Transverse colon (tissue), 4 donors: ENCODE data around the gene PDE12.

Source experiments
- EP300 ChIP-seq: sonication (generic); formaldehyde crosslinking; IDR thresholded peaks from one replicate; pipeline ENCODE4 v1.6.1; 2017; ENCODE audit warnings: antibody characterized with exemption, low read depth
- POLR2A ChIP-seq: fragments of 450-650 bp; IDR thresholded peaks from one replicate; pipeline ENCODE4 v1.6.1; 2016; ENCODE audit warnings: antibody characterized with exemption, mild to moderate bottlenecking, moderate library complexity
- POLR2AphosphoS5 ChIP-seq, 3 donors: sonication (generic); formaldehyde crosslinking; IDR thresholded peaks; one replicate each; pipeline ENCODE4 v1.6.1; 2016; ENCODE audit warnings: antibody characterized with exemption in 3 of 3
- TF ChIP-seq, protein P1 (sequence below), 5 experiments: fragments of 200-600 bp in 3 of 5; fragments of 450-650 bp in 2 of 5; sonication (generic) in 3 of 5; IDR thresholded peaks; 1 replicate in 2 of 5; 2 replicates in 3 of 5; pipeline ENCODE4 v1.5.1; 2016 to 2017; ENCODE audit warnings: antibody characterized with exemption in 5 of 5, inconsistent platforms in 3 of 5, mild to moderate bottlenecking in 2 of 5, moderate library complexity in 1 of 5

DNA sequence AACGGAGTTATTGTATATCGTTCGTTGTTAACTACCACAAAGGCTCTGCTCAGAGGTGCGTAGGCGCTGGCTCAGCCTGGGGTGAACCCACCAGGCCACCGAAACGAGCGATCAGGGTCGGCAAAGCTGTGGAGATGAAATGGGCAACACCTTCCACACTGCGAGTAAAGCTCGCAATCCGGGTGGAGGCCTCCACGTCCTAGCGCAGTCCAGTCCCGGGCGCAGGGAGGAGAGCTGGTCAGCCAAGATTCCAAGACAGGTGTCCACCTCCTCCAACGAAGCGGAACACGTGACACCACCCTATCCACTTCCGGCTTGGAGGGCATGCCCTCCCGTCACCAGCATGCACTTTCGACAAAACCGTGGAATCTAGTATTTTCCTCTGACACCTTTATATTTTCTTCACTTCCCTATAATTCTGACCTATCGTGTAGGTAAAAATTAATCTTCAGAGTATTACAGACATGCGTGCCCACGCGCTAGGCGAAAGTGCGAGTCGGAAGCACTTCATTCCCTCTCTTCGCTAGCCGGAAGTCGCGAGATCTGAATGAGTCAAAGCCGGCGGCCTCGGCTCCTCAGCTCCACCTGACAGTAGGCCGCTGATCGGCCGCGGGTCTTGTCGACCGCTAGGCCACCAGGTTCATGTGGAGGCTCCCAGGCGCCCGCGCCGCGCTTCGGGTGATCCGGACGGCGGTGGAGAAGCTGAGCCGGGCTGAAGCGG, at the start of gene PDE12:
- TF ChIP-seq POLR2AphosphoS5 (IDR thresholded peaks at IDR 0.05) = peak; percentile 79 to 95 (median 93)
- TF ChIP-seq, protein P1, sequence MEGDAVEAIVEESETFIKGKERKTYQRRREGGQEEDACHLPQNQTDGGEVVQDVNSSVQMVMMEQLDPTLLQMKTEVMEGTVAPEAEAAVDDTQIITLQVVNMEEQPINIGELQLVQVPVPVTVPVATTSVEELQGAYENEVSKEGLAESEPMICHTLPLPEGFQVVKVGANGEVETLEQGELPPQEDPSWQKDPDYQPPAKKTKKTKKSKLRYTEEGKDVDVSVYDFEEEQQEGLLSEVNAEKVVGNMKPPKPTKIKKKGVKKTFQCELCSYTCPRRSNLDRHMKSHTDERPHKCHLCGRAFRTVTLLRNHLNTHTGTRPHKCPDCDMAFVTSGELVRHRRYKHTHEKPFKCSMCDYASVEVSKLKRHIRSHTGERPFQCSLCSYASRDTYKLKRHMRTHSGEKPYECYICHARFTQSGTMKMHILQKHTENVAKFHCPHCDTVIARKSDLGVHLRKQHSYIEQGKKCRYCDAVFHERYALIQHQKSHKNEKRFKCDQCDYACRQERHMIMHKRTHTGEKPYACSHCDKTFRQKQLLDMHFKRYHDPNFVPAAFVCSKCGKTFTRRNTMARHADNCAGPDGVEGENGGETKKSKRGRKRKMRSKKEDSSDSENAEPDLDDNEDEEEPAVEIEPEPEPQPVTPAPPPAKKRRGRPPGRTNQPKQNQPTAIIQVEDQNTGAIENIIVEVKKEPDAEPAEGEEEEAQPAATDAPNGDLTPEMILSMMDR (IDR thresholded peaks at IDR 0.05) = no peak
- peak; percentile 92 for TF ChIP-seq POLR2A
- TF ChIP-seq EP300 = no peak
